ENCODE data around the gene LOXL4.

The LOXL4 gene

DNA sequence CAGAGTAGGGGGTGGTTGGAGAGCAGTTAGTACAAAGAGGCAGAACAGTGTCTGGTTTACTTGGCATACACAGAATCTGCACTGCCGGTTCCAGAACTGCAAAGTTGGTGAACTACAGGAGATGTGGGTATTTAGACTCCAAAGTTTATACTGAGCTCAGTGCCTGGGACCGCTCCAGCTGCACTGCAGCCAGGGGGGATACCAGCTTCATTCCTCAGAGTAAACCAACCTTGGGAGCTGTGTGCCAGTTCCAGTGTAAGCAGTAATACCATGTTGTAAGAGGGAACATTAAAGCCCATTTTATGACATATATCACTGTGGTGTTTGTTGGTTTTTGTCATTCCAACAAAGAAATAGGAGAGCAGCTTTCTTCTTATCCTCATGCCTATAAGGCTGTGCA, 23.4 kb downstream of the LOXL4 start:
- no peak overlapping the region for H3K4me3 Mint-ChIP-seq
- peaks cover 37% of the 10 kb centered on the region for H3K4me1 Mint-ChIP-seq
- H3K9me3 Mint-ChIP-seq = no peaks in the 10 kb centered on the region
- H3K36me3 Mint-ChIP-seq (ENCODE audit: low read depth) = peaks cover 21% of the 10 kb centered on the region
- DNase-seq = no peak
- no peaks in the 10 kb centered on the region for H3K27me3 Mint-ChIP-seq (ENCODE audit: low read depth, poor library complexity)
- H3K27ac Mint-ChIP-seq = no peak overlapping the region
- TF ChIP-seq, protein P1, sequence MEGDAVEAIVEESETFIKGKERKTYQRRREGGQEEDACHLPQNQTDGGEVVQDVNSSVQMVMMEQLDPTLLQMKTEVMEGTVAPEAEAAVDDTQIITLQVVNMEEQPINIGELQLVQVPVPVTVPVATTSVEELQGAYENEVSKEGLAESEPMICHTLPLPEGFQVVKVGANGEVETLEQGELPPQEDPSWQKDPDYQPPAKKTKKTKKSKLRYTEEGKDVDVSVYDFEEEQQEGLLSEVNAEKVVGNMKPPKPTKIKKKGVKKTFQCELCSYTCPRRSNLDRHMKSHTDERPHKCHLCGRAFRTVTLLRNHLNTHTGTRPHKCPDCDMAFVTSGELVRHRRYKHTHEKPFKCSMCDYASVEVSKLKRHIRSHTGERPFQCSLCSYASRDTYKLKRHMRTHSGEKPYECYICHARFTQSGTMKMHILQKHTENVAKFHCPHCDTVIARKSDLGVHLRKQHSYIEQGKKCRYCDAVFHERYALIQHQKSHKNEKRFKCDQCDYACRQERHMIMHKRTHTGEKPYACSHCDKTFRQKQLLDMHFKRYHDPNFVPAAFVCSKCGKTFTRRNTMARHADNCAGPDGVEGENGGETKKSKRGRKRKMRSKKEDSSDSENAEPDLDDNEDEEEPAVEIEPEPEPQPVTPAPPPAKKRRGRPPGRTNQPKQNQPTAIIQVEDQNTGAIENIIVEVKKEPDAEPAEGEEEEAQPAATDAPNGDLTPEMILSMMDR (IDR thresholded peaks at IDR 0.05) = no peak

DNA sequence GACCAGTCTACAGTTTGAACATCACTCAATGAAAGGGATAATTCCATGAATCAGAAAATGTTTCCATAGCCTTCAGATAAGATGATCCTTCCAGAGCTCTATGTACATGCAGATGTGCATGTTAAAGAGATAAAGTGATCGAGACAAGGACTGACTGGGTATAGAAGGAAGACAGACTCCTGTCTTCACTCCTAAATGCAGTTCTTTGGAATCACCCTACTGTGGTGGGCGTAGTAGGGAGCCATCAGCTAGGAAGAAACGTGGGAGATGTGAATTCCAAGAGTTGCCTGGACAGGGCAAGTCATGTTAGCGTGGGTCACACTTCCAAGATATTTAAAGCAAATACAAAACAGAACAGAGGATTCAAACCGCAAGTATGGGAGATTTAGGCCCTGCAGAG, 23.9 kb downstream of the LOXL4 start:
- no peak overlapping the region for H3K4me3 Mint-ChIP-seq
- no peaks in the 10 kb centered on the region for H3K9me3 Mint-ChIP-seq
- H3K27me3 Mint-ChIP-seq (ENCODE audit: low read depth, poor library complexity) = no peaks in the 10 kb centered on the region
- H3K36me3 Mint-ChIP-seq (ENCODE audit: low read depth) = peaks cover 17% of the 10 kb centered on the region
- peaks cover 33% of the 10 kb centered on the region for H3K4me1 Mint-ChIP-seq
- peak overlapping the region; percentile 23 for H3K27ac Mint-ChIP-seq
- TF ChIP-seq, protein P1 (IDR thresholded peaks at IDR 0.05) = no peak
- no peak for DNase-seq

DNA sequence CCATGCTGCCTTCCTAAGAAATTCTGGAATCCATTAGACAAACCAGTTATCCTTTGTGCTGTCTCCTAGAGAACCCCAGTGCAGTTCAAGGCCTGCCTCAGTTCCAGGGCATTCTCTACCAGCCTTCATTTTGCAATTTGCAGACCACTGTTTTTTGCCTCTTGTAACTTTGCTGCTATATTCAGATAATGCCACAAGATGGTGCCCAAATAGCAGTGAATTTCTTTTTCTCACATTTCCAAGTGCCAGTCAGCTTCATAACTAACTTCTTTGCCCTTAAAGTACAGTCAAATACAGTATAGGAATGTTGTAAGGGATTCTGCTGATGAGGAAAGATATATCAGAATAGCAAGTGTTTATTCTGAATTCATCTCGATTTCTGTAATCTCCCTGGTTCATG, 25.2 kb downstream of the LOXL4 start:
- no peak for DNase-seq
- H3K27me3 Mint-ChIP-seq (ENCODE audit: low read depth, poor library complexity) = no peaks in the 10 kb centered on the region

DNA sequence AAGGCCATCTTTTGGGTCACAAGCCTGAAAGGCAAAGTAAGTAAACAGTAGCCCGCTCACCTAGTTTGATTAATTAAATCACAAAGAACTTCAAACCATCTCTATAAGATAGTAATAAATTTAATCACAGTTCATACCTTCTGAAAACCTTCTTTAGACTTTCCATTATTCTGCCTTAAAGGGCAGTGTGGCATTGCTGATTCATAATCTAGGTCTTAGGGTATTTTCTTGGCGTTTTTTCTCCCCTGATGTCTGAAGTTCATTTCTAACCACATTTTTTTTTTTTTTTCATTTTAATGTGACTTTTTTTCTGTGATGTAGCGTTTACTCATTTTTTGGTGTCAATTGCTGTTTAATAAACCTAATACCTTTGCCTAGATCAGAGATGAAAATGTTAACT, 27.5 kb downstream of the LOXL4 start:
- TF ChIP-seq, protein P1 (IDR thresholded peaks at IDR 0.05) = no peak
- H3K27ac Mint-ChIP-seq = no peak overlapping the region
- H3K27me3 Mint-ChIP-seq (ENCODE audit: low read depth, poor library complexity) = no peaks in the 10 kb centered on the region
- H3K36me3 Mint-ChIP-seq (ENCODE audit: low read depth) = peaks cover 17% of the 10 kb centered on the region
- H3K4me1 Mint-ChIP-seq = peaks cover under 1% of the 10 kb centered on the region
- DNase-seq = no peak
- no peaks in the 10 kb centered on the region for H3K9me3 Mint-ChIP-seq
- H3K4me3 Mint-ChIP-seq = no peak overlapping the region

More for the DNA sequence above, 25.2 kb downstream of the LOXL4 start:
- TF ChIP-seq, protein P1 (IDR thresholded peaks at IDR 0.05) = peak; percentile 51
- peaks cover 23% of the 10 kb centered on the region for H3K4me1 Mint-ChIP-seq
- H3K4me3 Mint-ChIP-seq = no peak overlapping the region
- H3K9me3 Mint-ChIP-seq = no peaks in the 10 kb centered on the region
- H3K36me3 Mint-ChIP-seq (ENCODE audit: low read depth) = peaks cover 16% of the 10 kb centered on the region
- no peak overlapping the region for H3K27ac Mint-ChIP-seq

DNA sequence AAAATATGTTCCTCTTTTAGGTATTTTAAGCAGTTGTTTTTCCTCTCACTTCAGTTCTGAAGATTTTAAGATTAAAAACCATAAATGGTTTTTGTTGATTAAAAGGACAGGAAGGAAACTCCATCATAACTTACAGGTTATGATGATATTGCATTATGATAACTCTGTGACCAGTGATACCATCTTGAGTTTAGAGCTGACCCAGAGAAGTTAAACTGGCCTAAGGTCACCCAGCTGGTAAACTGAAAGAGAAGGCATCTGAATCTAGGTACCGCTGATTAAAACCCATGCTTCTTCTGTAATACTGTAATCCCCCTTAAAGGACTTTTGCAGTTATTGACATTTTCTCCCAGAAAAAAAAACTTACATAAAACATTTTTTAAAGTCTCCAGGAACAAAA, 29.6 kb downstream of the LOXL4 start:
- DNase-seq = no peak
- H3K9me3 Mint-ChIP-seq = no peaks in the 10 kb centered on the region
- TF ChIP-seq, protein P1 (IDR thresholded peaks at IDR 0.05) = no peak

DNA sequence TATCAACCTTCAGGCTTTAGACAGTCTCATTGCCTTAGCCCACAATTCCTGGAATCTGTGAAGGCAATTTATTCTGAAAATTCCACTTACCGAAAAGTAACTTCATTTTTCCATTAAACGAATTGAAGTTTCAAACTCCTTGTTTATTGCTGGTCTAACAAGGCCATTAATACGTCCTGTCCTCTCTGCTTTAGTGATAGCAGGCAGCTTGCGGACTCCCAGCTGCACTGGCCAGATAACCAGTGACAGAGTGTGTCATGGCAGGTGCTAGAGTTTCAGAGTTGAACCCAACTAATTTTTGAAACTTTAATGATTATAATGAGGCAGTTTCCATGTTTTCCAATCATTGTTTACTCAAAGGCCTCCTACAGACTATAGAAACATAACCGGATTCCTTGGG, 31.1 kb downstream of the LOXL4 start:
- no peak for DNase-seq

More for the DNA sequence above, 29.6 kb downstream of the LOXL4 start:
- no peak overlapping the region for H3K27ac Mint-ChIP-seq
- H3K27me3 Mint-ChIP-seq (ENCODE audit: low read depth, poor library complexity) = no peaks in the 10 kb centered on the region
- H3K36me3 Mint-ChIP-seq (ENCODE audit: low read depth) = peaks cover 4% of the 10 kb centered on the region
- no peak overlapping the region for H3K4me3 Mint-ChIP-seq
- H3K4me1 Mint-ChIP-seq = no peaks in the 10 kb centered on the region

More for the DNA sequence above, 31.1 kb downstream of the LOXL4 start:
- Mint-ChIP-seq H3K4me1 (no peaks in the 10 kb centered on the region), H3K9me3 (no peaks in the 10 kb centered on the region), H3K27ac (no peak overlapping the region), H3K4me3 (no peak overlapping the region), H3K36me3 (ENCODE audit: low read depth) (peaks cover 10% of the 10 kb centered on the region), H3K27me3 (ENCODE audit: low read depth, poor library complexity) (no peaks in the 10 kb centered on the region)
- TF ChIP-seq, protein P1 (IDR thresholded peaks at IDR 0.05) = no peak

Data from nephron progenitor cell (in vitro differentiated cells).